H9 (cell line): ENCODE measurements around the gene PNKP. TPM values are rescaled to one million over a fixed set of nuclear protein-coding genes. Genes with fewer than 3 reads are reported as not detected.

Experiments used
- DNase-seq: peaks from one replicate; pipeline ENCODE4 v3.0.0-alpha.2; 2017
- H2AFZ ChIP-seq: one replicate; pipeline ENCODE4 v1.6.1; 2013; ENCODE audit warnings: mild to moderate bottlenecking, low read length, control low read depth, moderate library complexity
- H2AK5ac ChIP-seq: 2 replicates; pipeline ENCODE4 v1.6.1; 2013; ENCODE audit warnings: low read length, control low read depth, mixed read lengths; ENCODE audit not compliant: insufficient read length
- H2BK120ac ChIP-seq: one replicate; pipeline ENCODE4 v1.6.1; 2013; ENCODE audit warnings: low read depth, mild to moderate bottlenecking, low read length, control low read depth, inconsistent platforms; ENCODE audit not compliant: poor library complexity, severe bottlenecking
- H2BK12ac ChIP-seq: 2 replicates; pipeline ENCODE4 v1.6.1; 2013; ENCODE audit warnings: low read length, control low read depth, mixed read lengths, low read depth; ENCODE audit not compliant: insufficient read length
- H2BK15ac ChIP-seq: 2 replicates; pipeline ENCODE4 v1.6.1; 2013; ENCODE audit warnings: low read depth, low read length, control low read depth
- H2BK20ac ChIP-seq: one replicate; pipeline ENCODE4 v1.6.1; 2013; ENCODE audit warnings: low read depth, mild to moderate bottlenecking, low read length, control low read depth, inconsistent platforms; ENCODE audit not compliant: poor library complexity, severe bottlenecking
- H2BK5ac ChIP-seq: 2 replicates; pipeline ENCODE4 v1.6.1; 2013; ENCODE audit warnings: low read length, control low read depth, mixed read lengths; ENCODE audit not compliant: insufficient read length
- H3K14ac ChIP-seq: 2 replicates; pipeline ENCODE4 v1.6.1; 2013; ENCODE audit warnings: low read length, control low read depth; ENCODE audit not compliant: insufficient read depth
- H3K18ac ChIP-seq: 2 replicates; pipeline ENCODE4 v1.6.1; 2013; ENCODE audit warnings: low read depth, mild to moderate bottlenecking, mixed read lengths, low read length, control low read depth; ENCODE audit not compliant: insufficient read length
- H3K23ac ChIP-seq: 2 replicates; pipeline ENCODE4 v1.6.1; 2013; ENCODE audit warnings: low read length, control low read depth, mixed read lengths, low read depth; ENCODE audit not compliant: insufficient read length
- H3K23me2 ChIP-seq: 2 replicates; pipeline ENCODE4 v1.6.1; 2013; ENCODE audit warnings: low read depth, mild to moderate bottlenecking, mixed read lengths, low read length, control low read depth; ENCODE audit not compliant: insufficient read length, poor library complexity, severe bottlenecking
- H3K27ac ChIP-seq: 2 replicates; pipeline ENCODE4 v1.5.1; 2013; ENCODE audit warnings: low read length, control low read depth, mixed read lengths, low read depth; ENCODE audit not compliant: insufficient read length
- H3K27me3 ChIP-seq: 2 replicates; pipeline ENCODE4 v1.6.1; 2013; ENCODE audit warnings: low read length, control low read depth, inconsistent platforms; ENCODE audit not compliant: insufficient read depth
- H3K4ac ChIP-seq: 2 replicates; pipeline ENCODE4 v1.6.1; 2013; ENCODE audit warnings: low read depth, mild to moderate bottlenecking, control low read depth, inconsistent platforms, low read length, moderate library complexity
- H3K4me1 ChIP-seq: 2 replicates; pipeline ENCODE4 v1.6.1; 2013; ENCODE audit warnings: low read length, control low read depth, inconsistent platforms; ENCODE audit not compliant: insufficient read depth
- H3K4me2 ChIP-seq: 2 replicates; pipeline ENCODE4 v1.6.1; 2013; ENCODE audit warnings: low read length, control low read depth, mixed read lengths; ENCODE audit not compliant: insufficient read length, insufficient read depth
- H3K56ac ChIP-seq: 2 replicates; pipeline ENCODE4 v1.6.1; 2013; ENCODE audit warnings: low read depth, mild to moderate bottlenecking, mixed read lengths, low read length, control low read depth; ENCODE audit not compliant: insufficient read length
- H3K79me1 ChIP-seq: 2 replicates; pipeline ENCODE4 v1.6.1; 2013; ENCODE audit warnings: low read depth, mild to moderate bottlenecking, moderate library complexity, low read length, control low read depth, inconsistent platforms; ENCODE audit not compliant: insufficient read depth, poor library complexity, severe bottlenecking
- H3K79me2 ChIP-seq: 2 replicates; pipeline ENCODE4 v1.6.1; 2013; ENCODE audit warnings: low read length, control low read depth, inconsistent platforms; ENCODE audit not compliant: insufficient read depth
- H3K9ac ChIP-seq: 2 replicates; pipeline ENCODE4 v1.6.1; 2013; ENCODE audit warnings: low read length, control low read depth, mixed read lengths; ENCODE audit not compliant: insufficient read length; ENCODE audit errors: extremely low read depth
- H3K9me3 ChIP-seq: one replicate; pipeline ENCODE4 v1.6.1; 2013; ENCODE audit warnings: low read depth, low read length, inconsistent platforms; ENCODE audit not compliant: control insufficient read depth
- H3T11ph ChIP-seq: one replicate; pipeline ENCODE4 v1.6.1; 2013; ENCODE audit warnings: mild to moderate bottlenecking, low read length, control low read depth, inconsistent platforms
- H4K20me1 ChIP-seq: one replicate; pipeline ENCODE4 v1.6.1; 2013; ENCODE audit not compliant: control insufficient read depth, insufficient read length, insufficient read depth
- H4K5ac ChIP-seq: 2 replicates; pipeline ENCODE4 v1.6.1; 2013; ENCODE audit warnings: low read depth, mild to moderate bottlenecking, mixed read lengths, low read length, control low read depth; ENCODE audit not compliant: insufficient read length
- H4K8ac ChIP-seq: replicated peaks from 2 replicates; pipeline ENCODE4 v1.6.1; 2013; ENCODE audit warnings: low read length, control low read depth, mixed read lengths, low read depth; ENCODE audit not compliant: insufficient read length
- H4K91ac ChIP-seq: 2 replicates; pipeline ENCODE4 v1.6.1; 2013; ENCODE audit warnings: low read depth, mild to moderate bottlenecking, moderate library complexity, mixed read lengths, low read length, control low read depth; ENCODE audit not compliant: insufficient read length
- H3K27ac Mint-ChIP-seq, 3 experiments: 2 replicates in 2 of 3; 3 replicates in 1 of 3; pipeline ENCODE4 v1.8.0; 2020 to 2021; ENCODE audit warnings: mixed read lengths in 3 of 3, mild to moderate bottlenecking in 1 of 3, moderate library complexity in 1 of 3
- H3K27me3 Mint-ChIP-seq: 2 replicates; pipeline ENCODE4 v1.8.0; 2021; ENCODE audit warnings: low read depth, mild to moderate bottlenecking, moderate library complexity, mixed read lengths
- H3K36me3 Mint-ChIP-seq, 3 experiments: 2 replicates in 2 of 3; 3 replicates in 1 of 3; pipeline ENCODE4 v1.8.0; 2020 to 2021; ENCODE audit warnings: low read depth in 3 of 3, mixed read lengths in 3 of 3; ENCODE audit not compliant: insufficient read depth in 1 of 3
- H3K4me1 Mint-ChIP-seq, 2 experiments: 2 replicates each; pipeline ENCODE4 v1.8.0; 2020; ENCODE audit warnings: mixed read lengths in 2 of 2
- H3K4me3 Mint-ChIP-seq, 2 experiments: 2 replicates in 1 of 2; 3 replicates in 1 of 2; pipeline ENCODE4 v1.8.0; 2020 to 2021; ENCODE audit warnings: mild to moderate bottlenecking in 2 of 2, mixed read lengths in 2 of 2, moderate library complexity in 1 of 2
- H3K9me3 Mint-ChIP-seq, 2 experiments: 2 replicates in 1 of 2; 3 replicates in 1 of 2; pipeline ENCODE4 v1.8.0; 2020; ENCODE audit warnings: mild to moderate bottlenecking in 2 of 2, mixed read lengths in 2 of 2, moderate library complexity in 1 of 2
- CTCF ChIP-seq: fragments of 200-600 bp; sonication (generic); conservative IDR thresholded peaks from 3 replicates; pipeline ENCODE4 v1.8.0; 2021; ENCODE audit warnings: antibody characterized with exemption, mild to moderate bottlenecking
- WGBS: extraction: QIAGEN DNeasy Blood & Tissue Kit; methylation state at CpG from one replicate; pipeline ENCODE4 v1.1.7; 2013; ENCODE audit warnings: missing lambda C conversion rate, low lambda C conversion rate, mixed read lengths; ENCODE audit not compliant: insufficient read length; ENCODE audit errors: extremely low coverage; 5-methylcytosine and 5-hydroxymethylcytosine counted together
- total RNA-seq: library from RNA; stranded (reverse); gene quantifications from 2 replicates; pipeline ENCODE4 v1.2.1, GENCODE V29; 2021

The PNKP gene
- total RNA-seq, 1 experiment from 2014 or later = 157 TPM

DNA sequence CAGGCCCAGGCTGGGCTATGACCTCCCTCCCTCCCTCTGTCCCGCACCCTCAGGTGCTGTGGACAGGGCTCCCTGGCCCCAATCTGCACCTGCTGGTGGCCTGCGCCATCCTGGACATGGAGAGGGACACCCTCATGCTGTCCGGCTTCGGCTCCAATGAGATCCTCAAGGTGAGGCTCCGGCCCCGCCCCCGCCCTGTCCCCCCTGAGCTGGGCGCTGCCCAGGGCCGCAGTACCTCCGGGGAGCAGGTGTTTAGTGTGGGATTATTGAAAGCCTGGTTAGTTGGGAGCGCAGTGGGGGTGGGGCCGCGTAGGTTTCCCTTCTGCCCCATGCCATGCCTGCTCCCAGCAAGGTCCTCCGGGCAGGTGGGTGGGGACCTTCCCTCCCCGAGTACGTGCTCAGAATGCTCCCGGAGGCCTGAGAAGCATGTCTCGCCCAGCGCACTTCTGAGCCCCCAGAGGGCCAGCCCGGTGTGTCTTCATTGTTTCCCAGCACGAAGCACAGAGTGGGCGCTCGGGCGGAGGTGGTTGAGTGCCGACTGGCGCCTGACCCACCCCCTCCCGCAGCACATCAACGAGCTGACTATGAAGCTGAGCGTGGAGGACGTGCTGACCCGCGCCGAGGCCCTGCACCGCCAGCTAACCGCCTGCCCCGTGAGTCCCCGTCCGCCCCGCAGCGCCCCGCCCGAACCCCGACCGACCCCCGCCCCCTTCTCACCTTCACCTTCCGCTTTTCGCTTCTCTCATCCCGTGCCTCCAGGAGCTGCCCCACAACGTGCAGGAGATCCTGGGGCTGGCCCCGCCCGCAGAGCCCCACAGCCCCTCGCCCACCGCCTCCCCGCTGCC, 20.5 kb upstream of the PNKP start:
- Mint-ChIP-seq H3K27ac (no peak overlapping the region), H3K4me1 (peaks cover 3 to 20% of the 10 kb centered on the region in 2 experiments; a peak in 3 of 4 replicates), H3K4me3 (no peak overlapping the region), H3K27me3 (peaks cover 23% of the 10 kb centered on the region), H3K9me3 (peaks cover 0 to 11% of the 10 kb centered on the region in 2 experiments; a peak in 1 of 5 replicates), H3K36me3 (peaks cover 32 to 43% (median 38%) of the 10 kb centered on the region in 3 experiments)
- no peak overlapping the region for H3K14ac ChIP-seq
- no peak overlapping the region for H3K4ac ChIP-seq
- H2BK15ac ChIP-seq = no peak overlapping the region
- no peaks in the 10 kb centered on the region for H3K4me1 ChIP-seq
- peaks cover 5% of the 10 kb centered on the region for H4K20me1 ChIP-seq
- no peak overlapping the region for H3K9ac ChIP-seq
- H3K9me3 ChIP-seq = no peaks in the 10 kb centered on the region
- no peak overlapping the region for H3K23ac ChIP-seq
- no peak for TF ChIP-seq CTCF
- H3K56ac ChIP-seq = no peak overlapping the region
- H3K27ac ChIP-seq = no peak overlapping the region
- no peak for DNase-seq
- H4K91ac ChIP-seq = no peak overlapping the region
- H3K79me2 ChIP-seq = no peaks in the 10 kb centered on the region
- H4K8ac ChIP-seq = no peak overlapping the region
- H2AFZ ChIP-seq = no peak overlapping the region
- H3K18ac ChIP-seq = no peak overlapping the region
- H3K27me3 ChIP-seq = no peaks in the 10 kb centered on the region; the same call in 1 of the 2 replicates
- no peak overlapping the region for H3K4me2 ChIP-seq
- no peak overlapping the region for H2BK5ac ChIP-seq
- no peak overlapping the region for H2BK120ac ChIP-seq
- no peak overlapping the region for H2BK12ac ChIP-seq
- H3T11ph ChIP-seq = no peak overlapping the region
- no CpG with 5 or more reads among the region's 54 CpGs for WGBS
- no peak overlapping the region for H2AK5ac ChIP-seq
- no peak overlapping the region for H4K5ac ChIP-seq
- no peaks in the 10 kb centered on the region for H3K79me1 ChIP-seq
- no peak overlapping the region for H2BK20ac ChIP-seq
- H3K23me2 ChIP-seq = peaks cover 3% of the 10 kb centered on the region
